ENCODE results near the gene XIST.

DNA sequence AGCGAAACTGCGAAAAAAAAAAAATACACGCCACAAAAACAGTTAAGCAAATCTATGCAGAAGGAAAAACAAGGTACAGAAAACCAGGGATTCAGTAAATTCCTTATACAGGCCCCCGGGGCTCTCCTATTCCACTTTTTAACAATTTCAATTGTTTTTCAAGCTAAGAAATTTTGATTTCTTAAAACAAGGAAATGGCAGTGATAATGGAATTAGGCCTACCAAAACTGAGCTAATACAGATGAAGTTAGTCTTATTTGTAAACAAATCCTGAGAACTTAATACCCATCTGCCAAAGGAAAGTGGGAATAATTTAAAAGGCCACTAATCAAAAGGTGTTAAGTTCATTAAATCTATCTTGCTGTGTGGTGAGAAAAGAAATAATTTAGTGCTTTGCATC is 20.2 kb downstream of the XIST start:
- no peak for TF ChIP-seq CTCF (conservative IDR thresholded peaks at IDR 0.05)
- no peak for TF ChIP-seq ZFX (IDR thresholded peaks at IDR 0.05)

Data from C4-2B (cell line).